GM23338 (cell line): Measurements from ENCODE around the gene XAB2. TPM values are rescaled to one million over a fixed set of nuclear protein-coding genes. Genes with fewer than 3 reads are reported as not detected.

ENCODE experiments used
- ATAC-seq: fragments of 200-7000 bp; cut with Tn5 transposase; 3 replicates; pipeline ENCODE4 v1.9.1; 2020
- DNase-seq: peaks from one replicate; pipeline ENCODE4 v3.0.0-alpha.2; 2015; ENCODE audit warnings: low spot score
- H2AFZ ChIP-seq: fragments of 200-600 bp; sonication (generic); 2 replicates; pipeline ENCODE4 v1.8.0; 2016; ENCODE audit warnings: antibody characterized with exemption, mild to moderate bottlenecking, moderate library complexity
- H3F3A ChIP-seq: fragments of 200-600 bp; sonication (generic); replicated peaks from 2 replicates; pipeline ENCODE4 v1.8.0; 2017; ENCODE audit warnings: antibody characterized with exemption, mixed run types, low read depth
- H3K27ac ChIP-seq: fragments of 200-600 bp; sonication (generic); 2 replicates; pipeline ENCODE4 v1.6.1; 2016; ENCODE audit warnings: low read depth
- H3K27me3 ChIP-seq: fragments of 200-600 bp; sonication (generic); 2 replicates; pipeline ENCODE4 v1.8.0; 2016; ENCODE audit warnings: mild to moderate bottlenecking, mixed run types, moderate library complexity; ENCODE audit not compliant: insufficient read depth
- H3K36me3 ChIP-seq: fragments of 200-600 bp; sonication (generic); 2 replicates; pipeline ENCODE4 v1.8.0; 2016; ENCODE audit warnings: mild to moderate bottlenecking; ENCODE audit not compliant: insufficient read depth
- H3K4me1 ChIP-seq: fragments of 200-600 bp; sonication (generic); 2 replicates; pipeline ENCODE4 v1.8.0; 2016; ENCODE audit warnings: mild to moderate bottlenecking, moderate library complexity; ENCODE audit not compliant: insufficient read depth
- H3K4me2 ChIP-seq: fragments of 200-600 bp; sonication (generic); 2 replicates; pipeline ENCODE4 v1.7.1; 2017; ENCODE audit warnings: mixed run types
- H3K4me3 ChIP-seq: fragments of 200-600 bp; sonication (generic); 2 replicates; pipeline ENCODE4 v1.6.1; 2016; ENCODE audit warnings: mixed run types
- H3K79me2 ChIP-seq: fragments of 200-600 bp; sonication (generic); replicated peaks from 2 replicates; pipeline ENCODE4 v1.8.0; 2017; ENCODE audit warnings: mild to moderate bottlenecking; ENCODE audit not compliant: insufficient read depth
- H3K9me2 ChIP-seq: fragments of 200-600 bp; sonication (generic); 2 replicates; pipeline ENCODE4 v1.8.0; 2017; ENCODE audit not compliant: insufficient read depth
- H4K20me1 ChIP-seq: fragments of 200-600 bp; sonication (generic); replicated peaks from 2 replicates; pipeline ENCODE4 v1.8.0; 2017; ENCODE audit warnings: mild to moderate bottlenecking; ENCODE audit not compliant: insufficient read depth
- H3K27ac Mint-ChIP-seq: 2 replicates; pipeline ENCODE4 v1.8.0; 2020; ENCODE audit warnings: inconsistent platforms, mild to moderate bottlenecking, moderate library complexity, mixed read lengths
- H3K27me3 Mint-ChIP-seq: 3 replicates; pipeline ENCODE4 v1.8.0; 2022; ENCODE audit warnings: low read depth, mild to moderate bottlenecking, moderate library complexity, mixed read lengths, inconsistent platforms; ENCODE audit not compliant: insufficient read depth, poor library complexity
- H3K36me3 Mint-ChIP-seq: 3 replicates; pipeline ENCODE4 v1.8.0; 2021; ENCODE audit warnings: low read depth, mild to moderate bottlenecking, inconsistent platforms, moderate library complexity, mixed read lengths
- H3K4me1 Mint-ChIP-seq: 3 replicates; pipeline ENCODE4 v1.8.0; 2020; ENCODE audit warnings: mild to moderate bottlenecking, inconsistent platforms, mixed read lengths
- H3K4me3 Mint-ChIP-seq: 3 replicates; pipeline ENCODE4 v1.8.0; 2021; ENCODE audit warnings: moderate library complexity, mild to moderate bottlenecking, inconsistent platforms, mixed read lengths
- H3K9me3 Mint-ChIP-seq: 3 replicates; pipeline ENCODE4 v1.8.0; 2020; ENCODE audit warnings: moderate library complexity, mild to moderate bottlenecking, inconsistent platforms, mixed read lengths
- CREB1 ChIP-seq: fragments of 250-450 bp; sonication (Bioruptor Pico); IDR thresholded peaks from 2 replicates; pipeline ENCODE4 v1.5.0; 2020; ENCODE audit warnings: low read depth, mild to moderate bottlenecking, moderate library complexity
- EZH2phosphoT487 ChIP-seq: fragments of 200-600 bp; sonication (generic); IDR thresholded peaks from one replicate; pipeline ENCODE4 v1.8.1; 2018; ENCODE audit warnings: antibody characterized with exemption; ENCODE audit not compliant: unreplicated experiment
- JUNB ChIP-seq: IDR thresholded peaks from one replicate; pipeline ENCODE4 v1.6.1; 2016; ENCODE audit warnings: antibody characterized with exemption; ENCODE audit not compliant: unreplicated experiment
- NANOG ChIP-seq: IDR thresholded peaks from 2 replicates; pipeline ENCODE4 v1.6.1; 2016; ENCODE audit warnings: antibody characterized with exemption, borderline replicate concordance
- POLR2AphosphoS5 ChIP-seq: IDR thresholded peaks from 2 replicates; pipeline ENCODE4 v1.6.1; 2016; ENCODE audit warnings: antibody characterized with exemption, low read depth
- ZNF114 ChIP-seq: fragments of 250-450 bp; sonication (Bioruptor Pico); IDR thresholded peaks from 2 replicates; pipeline ENCODE4 v1.5.0; 2020; ENCODE audit warnings: mild to moderate bottlenecking, moderate library complexity
- ZNF331 ChIP-seq: fragments of 250-450 bp; sonication (Bioruptor Pico); IDR thresholded peaks from 2 replicates; pipeline ENCODE4 v1.5.0; 2020; ENCODE audit warnings: low read depth, mild to moderate bottlenecking, moderate library complexity
- polyA plus RNA-seq: library from polyadenylated mRNA; unstranded; fragments of >200 nt; fragmentation: Nextera tagmentation; extraction: Ambion mirVana; gene quantifications from 2 replicates; pipeline ENCODE4 v1.2.1, GENCODE V29; 2016
- total RNA-seq: library from RNA; depleted of rRNA; stranded (reverse); fragments of >200 nt; shearing (Covaris generic); gene quantifications from 2 replicates; pipeline ENCODE4 v1.2.3, GENCODE V29; 2014
- TF ChIP-seq, protein P1 (sequence below), 2 experiments: fragments of 200-600 bp in 1 of 2; sonication (generic) in 1 of 2; conservative IDR thresholded peaks; 2 replicates each; pipeline versions ENCODE4 v1.5.1 to v1.6.1; 2016 to 2017; ENCODE audit warnings: antibody characterized with exemption in 2 of 2, low read depth in 2 of 2, mild to moderate bottlenecking in 2 of 2, moderate library complexity in 1 of 2
- TF ChIP-seq, protein P2 (sequence below): fragments of 250-450 bp; sonication (Bioruptor Pico); IDR thresholded peaks from 2 replicates; pipeline ENCODE4 v1.5.0; 2020; ENCODE audit warnings: mild to moderate bottlenecking, moderate library complexity

XAB2 gene
- total and polyA plus RNA-seq, 2 experiments from 2014 or later, result 18.4 to 69.0 TPM

DNA sequence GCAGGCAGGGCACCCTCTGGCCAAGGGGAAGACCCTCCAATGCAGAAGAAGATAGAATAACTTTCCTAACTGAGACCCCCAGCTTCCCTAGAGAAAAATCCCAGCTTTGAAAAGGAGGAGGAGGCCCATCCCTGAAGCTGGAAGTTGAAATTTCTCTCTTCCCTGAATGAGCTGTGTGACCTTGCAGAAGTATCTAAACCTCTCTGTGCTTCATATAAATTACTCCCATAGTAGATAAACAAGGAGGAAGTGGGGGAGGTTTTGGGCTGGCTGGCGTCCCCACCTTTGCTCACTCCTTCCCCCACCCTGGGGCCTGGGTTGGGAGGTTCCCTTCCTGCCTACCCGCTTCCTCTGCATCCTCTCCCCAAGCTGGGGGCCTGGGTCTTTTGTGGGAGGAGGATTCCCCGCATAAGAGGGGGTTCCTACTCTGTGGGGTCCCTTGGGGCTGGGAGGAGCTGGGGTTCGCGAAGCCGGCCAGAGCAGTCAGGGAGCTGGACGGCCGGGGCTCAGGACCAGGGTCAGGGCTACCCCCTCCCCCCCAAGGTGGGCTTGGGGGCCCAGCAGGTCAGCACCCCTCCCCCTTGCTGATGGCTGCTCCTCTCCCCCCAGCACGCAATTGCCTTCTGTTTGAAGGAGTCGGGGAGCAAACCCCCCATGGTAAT lies 22.0 kb downstream of the XAB2 start:
- H3K4me3 Mint-ChIP-seq, result no peak overlapping the region
- no peaks in the 10 kb centered on the region; the same call in 1 of the 2 replicates for H3K36me3 ChIP-seq
- no peak for ATAC-seq

More for the DNA sequence above, 22.0 kb downstream of the XAB2 start:
- H3K27me3 Mint-ChIP-seq, result peaks cover 20% of the 10 kb centered on the region
- Histone ChIP-seq H3K9me2 (no peaks in the 10 kb centered on the region), H3F3A (no peaks in the 10 kb centered on the region), H3K4me1 (peaks cover 2% of the 10 kb centered on the region; the same call in 1 of the 2 replicates), H3K27ac (no peak overlapping the region), H3K79me2 (peaks cover 3% of the 10 kb centered on the region; the same call in 1 of the 2 replicates), H3K4me2 (no peak overlapping the region), H2AFZ (no peak overlapping the region), H3K4me3 (no peak overlapping the region), H3K27me3 (no peaks in the 10 kb centered on the region), H4K20me1 (peaks cover 14% of the 10 kb centered on the region)
- peaks cover 13% of the 10 kb centered on the region for H3K4me1 Mint-ChIP-seq
- TF ChIP-seq CREB1 (CRISPR knock-in tag) (no peak), POLR2AphosphoS5 (no peak), JUNB (no peak), ZNF114 (CRISPR knock-in tag) (no peak), EZH2phosphoT487 (no peak), NANOG (no peak), ZNF331 (no peak)
- TF ChIP-seq, protein P1, sequence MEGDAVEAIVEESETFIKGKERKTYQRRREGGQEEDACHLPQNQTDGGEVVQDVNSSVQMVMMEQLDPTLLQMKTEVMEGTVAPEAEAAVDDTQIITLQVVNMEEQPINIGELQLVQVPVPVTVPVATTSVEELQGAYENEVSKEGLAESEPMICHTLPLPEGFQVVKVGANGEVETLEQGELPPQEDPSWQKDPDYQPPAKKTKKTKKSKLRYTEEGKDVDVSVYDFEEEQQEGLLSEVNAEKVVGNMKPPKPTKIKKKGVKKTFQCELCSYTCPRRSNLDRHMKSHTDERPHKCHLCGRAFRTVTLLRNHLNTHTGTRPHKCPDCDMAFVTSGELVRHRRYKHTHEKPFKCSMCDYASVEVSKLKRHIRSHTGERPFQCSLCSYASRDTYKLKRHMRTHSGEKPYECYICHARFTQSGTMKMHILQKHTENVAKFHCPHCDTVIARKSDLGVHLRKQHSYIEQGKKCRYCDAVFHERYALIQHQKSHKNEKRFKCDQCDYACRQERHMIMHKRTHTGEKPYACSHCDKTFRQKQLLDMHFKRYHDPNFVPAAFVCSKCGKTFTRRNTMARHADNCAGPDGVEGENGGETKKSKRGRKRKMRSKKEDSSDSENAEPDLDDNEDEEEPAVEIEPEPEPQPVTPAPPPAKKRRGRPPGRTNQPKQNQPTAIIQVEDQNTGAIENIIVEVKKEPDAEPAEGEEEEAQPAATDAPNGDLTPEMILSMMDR (conservative IDR thresholded peaks at IDR 0.05; ENCODE audit: low read depth in 2 of 2), result no peak
- TF ChIP-seq, protein P2, sequence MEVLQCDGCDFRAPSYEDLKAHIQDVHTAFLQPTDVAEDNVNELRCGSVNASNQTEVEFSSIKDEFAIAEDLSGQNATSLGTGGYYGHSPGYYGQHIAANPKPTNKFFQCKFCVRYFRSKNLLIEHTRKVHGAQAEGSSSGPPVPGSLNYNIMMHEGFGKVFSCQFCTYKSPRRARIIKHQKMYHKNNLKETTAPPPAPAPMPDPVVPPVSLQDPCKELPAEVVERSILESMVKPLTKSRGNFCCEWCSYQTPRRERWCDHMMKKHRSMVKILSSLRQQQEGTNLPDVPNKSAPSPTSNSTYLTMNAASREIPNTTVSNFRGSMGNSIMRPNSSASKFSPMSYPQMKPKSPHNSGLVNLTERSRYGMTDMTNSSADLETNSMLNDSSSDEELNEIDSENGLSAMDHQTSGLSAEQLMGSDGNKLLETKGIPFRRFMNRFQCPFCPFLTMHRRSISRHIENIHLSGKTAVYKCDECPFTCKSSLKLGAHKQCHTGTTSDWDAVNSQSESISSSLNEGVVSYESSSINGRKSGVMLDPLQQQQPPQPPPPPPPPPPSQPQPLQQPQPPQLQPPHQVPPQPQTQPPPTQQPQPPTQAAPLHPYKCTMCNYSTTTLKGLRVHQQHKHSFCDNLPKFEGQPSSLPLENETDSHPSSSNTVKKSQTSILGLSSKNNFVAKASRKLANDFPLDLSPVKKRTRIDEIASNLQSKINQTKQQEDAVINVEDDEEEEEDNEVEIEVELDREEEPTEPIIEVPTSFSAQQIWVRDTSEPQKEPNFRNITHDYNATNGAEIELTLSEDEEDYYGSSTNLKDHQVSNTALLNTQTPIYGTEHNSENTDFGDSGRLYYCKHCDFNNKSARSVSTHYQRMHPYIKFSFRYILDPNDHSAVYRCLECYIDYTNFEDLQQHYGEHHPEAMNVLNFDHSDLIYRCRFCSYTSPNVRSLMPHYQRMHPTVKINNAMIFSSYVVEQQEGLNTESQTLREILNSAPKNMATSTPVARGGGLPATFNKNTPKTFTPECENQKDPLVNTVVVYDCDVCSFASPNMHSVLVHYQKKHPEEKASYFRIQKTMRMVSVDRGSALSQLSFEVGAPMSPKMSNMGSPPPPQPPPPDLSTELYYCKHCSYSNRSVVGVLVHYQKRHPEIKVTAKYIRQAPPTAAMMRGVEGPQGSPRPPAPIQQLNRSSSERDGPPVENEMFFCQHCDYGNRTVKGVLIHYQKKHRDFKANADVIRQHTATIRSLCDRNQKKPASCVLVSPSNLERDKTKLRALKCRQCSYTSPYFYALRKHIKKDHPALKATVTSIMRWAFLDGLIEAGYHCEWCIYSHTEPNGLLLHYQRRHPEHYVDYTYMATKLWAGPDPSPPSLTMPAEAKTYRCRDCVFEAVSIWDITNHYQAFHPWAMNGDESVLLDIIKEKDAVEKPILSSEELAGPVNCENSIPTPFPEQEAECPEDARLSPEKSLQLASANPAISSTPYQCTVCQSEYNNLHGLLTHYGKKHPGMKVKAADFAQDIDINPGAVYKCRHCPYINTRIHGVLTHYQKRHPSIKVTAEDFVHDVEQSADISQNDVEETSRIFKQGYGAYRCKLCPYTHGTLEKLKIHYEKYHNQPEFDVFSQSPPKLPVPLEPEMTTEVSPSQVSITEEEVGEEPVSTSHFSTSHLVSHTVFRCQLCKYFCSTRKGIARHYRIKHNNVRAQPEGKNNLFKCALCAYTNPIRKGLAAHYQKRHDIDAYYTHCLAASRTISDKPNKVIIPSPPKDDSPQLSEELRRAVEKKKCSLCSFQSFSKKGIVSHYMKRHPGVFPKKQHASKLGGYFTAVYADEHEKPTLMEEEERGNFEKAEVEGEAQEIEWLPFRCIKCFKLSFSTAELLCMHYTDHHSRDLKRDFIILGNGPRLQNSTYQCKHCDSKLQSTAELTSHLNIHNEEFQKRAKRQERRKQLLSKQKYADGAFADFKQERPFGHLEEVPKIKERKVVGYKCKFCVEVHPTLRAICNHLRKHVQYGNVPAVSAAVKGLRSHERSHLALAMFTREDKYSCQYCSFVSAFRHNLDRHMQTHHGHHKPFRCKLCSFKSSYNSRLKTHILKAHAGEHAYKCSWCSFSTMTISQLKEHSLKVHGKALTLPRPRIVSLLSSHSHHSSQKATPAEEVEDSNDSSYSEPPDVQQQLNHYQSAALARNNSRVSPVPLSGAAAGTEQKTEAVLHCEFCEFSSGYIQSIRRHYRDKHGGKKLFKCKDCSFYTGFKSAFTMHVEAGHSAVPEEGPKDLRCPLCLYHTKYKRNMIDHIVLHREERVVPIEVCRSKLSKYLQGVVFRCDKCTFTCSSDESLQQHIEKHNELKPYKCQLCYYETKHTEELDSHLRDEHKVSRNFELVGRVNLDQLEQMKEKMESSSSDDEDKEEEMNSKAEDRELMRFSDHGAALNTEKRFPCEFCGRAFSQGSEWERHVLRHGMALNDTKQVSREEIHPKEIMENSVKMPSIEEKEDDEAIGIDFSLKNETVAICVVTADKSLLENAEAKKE (CRISPR knock-in tag), result no peak
- H3K36me3 Mint-ChIP-seq, result peaks cover 21% of the 10 kb centered on the region
- no peak overlapping the region for H3K27ac Mint-ChIP-seq
- peaks cover 3% of the 10 kb centered on the region; the same call in 2 of the 3 replicates for H3K9me3 Mint-ChIP-seq
- DNase-seq, result no peak
